HG03064 (cell line): ENCODE results near the gene SOX14.

Source experiments
- ATAC-seq: cut with Tn5 transposase; IDR thresholded peaks from one replicate; pipeline ENCODE4 v1.9.1; 2021; ENCODE audit warnings: low read depth; ENCODE audit not compliant: unreplicated experiment

SOX14 gene

DNA sequence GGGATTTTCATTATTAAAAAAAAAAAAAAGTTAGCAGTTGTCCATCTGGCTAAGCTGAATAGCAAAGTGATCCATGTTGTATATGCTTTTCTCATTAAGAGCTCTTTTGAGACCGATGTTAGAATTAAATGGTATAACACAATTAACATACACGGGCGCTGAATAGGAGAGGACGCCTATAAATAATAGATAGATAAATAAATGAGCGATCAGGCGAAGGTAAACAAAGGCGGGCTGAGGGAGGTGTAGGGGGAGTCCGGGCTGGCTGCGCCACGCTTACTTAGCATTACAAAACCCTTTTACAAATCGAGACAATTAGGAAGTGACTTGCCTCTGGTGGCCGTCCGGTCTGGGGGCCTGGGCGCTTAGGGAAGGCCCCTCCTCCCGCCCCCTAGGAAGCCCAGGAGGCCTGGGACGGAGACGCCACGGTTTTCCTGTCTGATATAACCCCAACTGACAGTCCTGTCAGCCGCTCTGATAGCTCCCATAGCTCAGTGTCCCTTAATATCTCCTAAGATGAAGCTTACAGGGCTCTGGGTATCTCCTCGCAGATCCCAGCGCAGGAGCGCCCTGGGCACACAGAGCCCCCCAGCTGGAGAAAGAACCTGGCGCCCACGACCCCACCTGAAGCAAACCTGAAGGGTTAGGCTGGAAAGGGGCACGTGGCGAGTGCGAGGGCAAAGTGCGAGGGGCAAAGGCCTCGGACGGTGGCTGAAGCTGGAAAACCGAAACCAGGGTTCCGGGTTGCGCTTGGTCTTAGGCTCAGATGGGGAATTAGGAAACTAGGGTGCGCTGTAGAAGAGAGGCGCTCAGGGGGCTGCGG lies 3.6 kb downstream of the SOX14 start:
- no peak for ATAC-seq

DNA sequence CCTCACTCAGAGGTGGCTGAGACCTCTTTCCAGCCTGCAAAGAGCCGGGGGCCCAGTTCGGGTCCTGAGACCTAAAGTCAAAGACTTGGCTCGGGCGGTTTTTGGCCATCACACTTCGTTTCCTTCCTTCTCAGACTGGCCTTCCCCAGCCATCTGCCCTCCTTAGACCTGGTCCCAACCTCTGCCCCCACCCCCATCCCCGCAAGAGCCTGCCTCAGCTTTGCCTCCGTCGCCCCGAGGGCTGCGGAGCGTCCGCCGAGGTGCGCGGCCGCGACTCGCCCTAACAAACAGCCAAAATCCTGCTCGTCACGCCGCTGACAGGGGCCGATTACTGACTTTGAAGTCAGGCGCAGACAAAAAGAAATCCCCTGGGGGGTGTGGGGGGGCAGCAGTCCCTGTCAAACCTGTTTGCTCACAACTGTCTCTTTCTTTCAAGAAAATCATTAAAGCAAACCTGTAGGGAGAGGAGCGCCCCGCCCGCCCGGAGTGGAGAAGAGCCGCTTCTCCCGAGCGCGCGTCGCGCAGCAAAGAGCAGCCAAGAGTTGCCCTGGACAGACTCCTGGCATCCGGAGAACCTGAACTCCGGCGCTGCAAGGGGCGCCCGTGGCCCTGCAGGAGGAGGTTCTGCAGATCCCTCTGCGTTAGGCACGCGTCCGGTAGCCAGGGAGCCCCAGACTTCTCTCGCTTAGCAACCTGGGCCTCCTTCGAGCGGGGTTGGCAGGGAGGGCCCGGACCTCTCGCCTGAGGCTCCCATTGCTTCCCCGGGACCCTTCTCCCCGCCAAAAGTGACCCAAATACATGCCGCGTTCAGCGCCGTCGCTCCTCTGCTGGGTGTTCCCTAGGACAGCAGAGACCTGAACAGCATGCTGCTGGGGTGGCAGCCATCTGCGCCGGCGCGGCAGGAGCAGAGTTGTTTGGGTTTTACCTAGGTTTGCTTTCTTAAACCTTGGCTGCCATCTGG lies 4.5 kb downstream of the SOX14 start:
- ATAC-seq: no peak

DNA sequence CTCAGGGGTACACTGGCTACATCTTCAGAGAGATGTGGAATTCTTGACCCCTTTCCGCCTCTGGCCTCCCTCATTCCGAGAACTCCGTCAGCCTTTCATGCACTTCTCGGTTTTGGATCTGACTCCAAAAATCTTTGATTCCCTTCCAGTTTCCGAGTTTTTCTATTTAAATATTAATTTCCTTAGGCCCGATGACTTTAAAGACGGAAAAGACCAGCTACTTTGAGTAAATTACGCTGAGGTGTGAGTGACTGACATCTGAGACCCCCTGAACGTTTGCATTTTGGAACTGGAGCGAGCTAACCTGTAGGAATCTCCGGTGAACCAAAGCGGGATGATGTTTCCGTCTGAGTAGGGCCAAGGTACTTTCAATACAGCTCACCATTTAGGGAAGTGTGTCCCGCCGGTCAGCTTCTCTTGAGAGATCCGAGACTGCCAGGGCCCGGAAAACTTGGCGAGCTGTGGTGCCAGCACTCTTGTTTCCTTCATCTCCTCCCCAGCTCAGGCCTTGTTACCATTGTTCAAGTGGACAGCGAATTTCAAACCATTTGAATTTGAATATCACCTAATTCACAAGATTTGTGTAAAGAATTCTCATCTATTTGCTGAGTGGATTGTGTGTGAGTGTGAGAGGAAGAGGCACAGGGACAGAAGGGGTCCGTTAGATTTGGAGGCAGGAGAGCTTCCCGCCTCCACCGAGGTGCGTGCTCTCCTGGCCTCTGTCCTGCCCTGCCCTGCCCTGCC lies 5.4 kb downstream of the SOX14 start:
- no peak for ATAC-seq

DNA sequence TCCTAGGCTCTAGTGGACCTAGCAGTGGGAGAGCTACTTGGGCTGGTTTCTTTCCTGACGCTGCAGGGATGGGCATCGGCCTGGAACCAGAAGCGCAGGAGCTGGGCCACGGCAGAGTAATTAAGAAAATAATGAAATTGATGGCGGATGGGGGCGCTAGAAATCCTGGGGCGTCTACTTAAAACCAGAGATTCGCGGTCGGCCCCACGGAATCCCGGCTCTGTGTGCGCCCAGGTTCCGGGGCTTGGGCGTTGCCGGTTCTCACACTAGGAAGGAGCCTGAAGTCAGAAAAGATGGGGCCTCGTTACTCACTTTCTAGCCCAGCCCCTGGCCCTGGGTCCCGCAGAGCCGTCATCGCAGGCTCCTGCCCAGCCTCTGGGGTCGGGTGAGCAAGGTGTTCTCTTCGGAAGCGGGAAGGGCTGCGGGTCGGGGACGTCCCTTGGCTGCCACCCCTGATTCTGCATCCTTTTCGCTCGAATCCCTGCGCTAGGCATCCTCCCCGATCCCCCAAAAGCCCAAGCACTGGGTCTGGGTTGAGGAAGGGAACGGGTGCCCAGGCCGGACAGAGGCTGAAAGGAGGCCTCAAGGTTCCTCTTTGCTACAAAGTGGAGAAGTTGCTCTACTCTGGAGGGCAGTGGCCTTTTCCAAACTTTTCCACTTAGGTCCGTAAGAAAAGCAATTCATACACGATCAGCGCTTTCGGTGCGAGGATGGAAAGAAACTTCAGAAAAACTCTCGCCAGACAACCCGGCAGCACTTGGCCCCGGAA lies 6.1 kb downstream of the SOX14 start:
- no peak for ATAC-seq

DNA sequence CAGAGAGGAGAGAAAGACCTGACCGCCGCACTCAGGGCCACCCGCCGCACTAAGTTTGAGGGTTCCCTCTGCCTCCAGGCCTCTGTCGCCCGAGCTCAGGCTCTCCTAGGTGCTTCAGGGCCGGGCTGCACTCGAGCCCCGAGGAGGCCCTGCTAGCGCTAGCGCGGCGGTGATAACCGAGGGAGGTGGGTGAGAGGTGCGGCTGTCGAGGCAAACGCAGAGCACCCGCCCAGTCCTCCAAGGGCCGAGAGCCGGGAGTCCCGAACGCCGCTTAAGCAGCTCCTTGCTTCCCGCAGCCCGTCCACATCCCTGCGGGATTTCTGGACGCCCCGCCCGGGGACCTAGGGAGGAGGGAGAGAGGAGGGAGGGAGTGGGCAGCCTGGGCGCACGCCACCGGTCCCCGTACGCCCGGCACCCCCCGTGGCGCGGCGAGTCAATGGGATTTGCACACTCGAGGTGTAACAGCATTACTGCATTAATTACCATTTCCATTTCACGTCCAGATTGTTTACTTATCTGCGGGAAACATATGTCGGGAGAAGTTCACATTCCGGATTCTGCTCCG lies 6.8 kb downstream of the SOX14 start:
- ATAC-seq: no peak

DNA sequence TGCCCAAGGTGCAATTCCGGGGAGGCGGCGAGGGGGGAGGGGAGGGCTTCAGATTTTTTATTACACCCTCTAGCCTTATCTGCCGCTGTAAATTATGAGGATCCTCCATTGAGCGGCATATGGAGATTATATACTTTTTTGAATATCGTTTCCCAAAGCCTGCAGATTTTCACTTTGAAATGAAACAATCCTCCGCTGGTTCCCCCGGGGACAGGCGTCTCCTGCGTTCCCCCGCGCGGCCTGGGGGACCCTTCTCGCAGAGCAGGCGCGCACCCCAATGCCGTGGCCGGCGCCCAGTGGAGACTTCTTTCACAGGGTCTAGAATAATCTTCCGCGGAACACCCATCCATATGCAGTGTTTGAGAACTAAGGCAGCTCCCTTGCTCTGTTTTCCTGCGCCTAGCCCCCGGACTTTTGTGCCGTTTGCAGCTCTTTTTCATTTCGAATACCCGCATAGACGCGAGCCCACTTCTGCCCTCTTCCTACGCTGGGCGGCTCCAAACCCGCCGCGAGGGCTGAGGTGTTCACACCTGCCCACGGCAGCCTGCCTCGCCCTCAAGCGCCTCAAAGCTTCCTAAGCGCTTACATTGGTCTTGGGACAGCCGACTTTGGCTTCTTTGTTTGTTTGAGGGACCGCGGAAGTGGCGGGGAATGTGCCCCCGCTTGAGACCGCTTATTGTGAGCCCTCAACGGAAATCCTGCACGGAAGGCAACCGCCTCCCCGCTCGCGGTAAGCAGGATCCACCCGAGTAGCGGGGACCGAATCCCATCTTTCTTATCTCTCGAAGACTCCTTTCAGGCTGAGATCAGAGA lies 7.5 kb downstream of the SOX14 start:
- no peak for ATAC-seq

DNA sequence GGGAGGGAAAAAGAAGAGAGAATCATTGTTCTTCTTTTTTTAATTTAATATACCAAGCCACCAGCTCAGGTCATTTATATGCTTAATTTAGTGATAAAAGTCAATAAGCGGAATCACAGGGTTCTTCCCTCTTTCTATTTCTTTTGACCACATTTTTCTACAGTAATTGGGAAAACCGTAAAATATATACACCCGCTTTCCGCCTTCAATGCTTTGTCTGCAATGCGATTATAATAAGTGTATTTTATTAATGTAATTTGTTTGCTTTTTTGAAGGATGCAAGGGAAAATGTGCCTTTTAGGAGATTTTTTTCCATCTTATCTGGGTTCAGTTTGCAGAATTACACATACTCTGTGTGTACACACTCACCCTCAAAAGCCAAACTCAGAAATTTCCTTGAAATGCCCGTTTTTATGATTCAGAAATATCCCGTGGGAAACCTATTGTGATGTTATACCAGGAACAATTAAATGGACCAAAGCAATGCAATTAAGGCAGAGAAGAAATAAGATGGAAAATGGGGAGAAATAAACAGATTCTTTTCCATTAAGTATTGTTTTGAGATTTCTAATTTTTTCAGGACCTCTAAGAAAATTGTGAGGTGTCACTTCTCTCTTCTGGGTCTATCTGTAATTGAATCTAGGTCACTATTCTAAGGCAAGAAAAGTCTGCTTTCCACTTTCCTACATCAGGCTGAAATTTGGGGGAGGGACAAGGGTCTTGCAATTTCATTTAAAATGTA lies 8.3 kb downstream of the SOX14 start:
- ATAC-seq: no peak

DNA sequence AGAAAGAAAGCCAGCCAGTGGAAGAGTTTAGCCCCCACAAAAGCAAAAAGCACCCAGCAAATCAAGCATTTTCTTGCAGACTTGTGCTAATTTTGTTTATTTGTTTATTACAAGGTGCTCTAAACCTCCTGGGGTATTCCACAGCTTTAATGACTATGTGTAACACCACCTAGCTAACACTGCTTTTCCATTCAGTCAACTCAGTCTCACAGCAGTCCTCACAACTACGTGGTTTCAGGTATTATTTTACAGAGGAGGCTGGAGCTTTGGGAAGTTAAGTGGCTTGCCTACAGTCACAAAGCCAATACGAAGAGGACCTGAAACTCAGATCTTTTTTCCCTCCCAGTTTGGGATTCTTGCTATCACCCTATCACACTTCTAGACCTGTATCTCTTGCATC lies 14.8 kb downstream of the SOX14 start:
- ATAC-seq: no peak

DNA sequence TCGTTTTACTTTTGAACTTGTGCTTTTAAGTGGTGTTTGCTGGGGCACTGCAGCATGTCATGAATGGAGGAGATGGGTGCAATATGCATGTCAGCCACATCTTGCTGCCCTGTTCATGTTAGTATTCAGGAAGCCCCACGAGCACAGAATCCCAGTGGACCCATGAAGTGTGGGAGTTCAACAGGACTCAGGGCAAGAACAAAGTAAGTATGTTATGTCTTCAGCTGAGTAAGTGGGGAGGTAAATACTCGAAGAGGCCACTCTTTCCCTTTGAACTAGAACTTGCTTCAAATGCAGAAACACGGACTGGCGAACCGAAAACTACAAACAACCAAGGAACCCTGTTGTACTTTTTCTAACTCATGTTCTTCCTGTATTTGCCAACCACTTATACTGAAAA lies 23.4 kb downstream of the SOX14 start:
- ATAC-seq: no peak

DNA sequence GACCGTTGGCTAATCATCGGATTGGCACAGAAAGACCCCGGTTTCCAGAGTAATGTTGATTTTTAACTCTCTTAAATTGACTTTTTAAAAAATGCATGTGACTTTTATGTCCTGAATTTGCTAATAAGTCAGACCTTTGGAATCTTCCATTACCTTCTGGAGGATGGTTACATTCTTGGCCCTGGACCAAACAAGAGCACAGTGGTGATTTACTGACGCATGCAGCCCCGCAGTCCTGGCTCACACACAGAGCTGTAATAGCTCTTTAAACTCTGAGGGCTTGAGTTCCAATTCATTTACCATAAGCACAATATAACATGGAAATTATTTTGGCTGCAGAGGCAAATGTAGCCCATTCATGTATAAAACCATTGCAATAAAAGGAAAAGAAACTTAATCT lies 25.1 kb downstream of the SOX14 start:
- ATAC-seq: no peak

DNA sequence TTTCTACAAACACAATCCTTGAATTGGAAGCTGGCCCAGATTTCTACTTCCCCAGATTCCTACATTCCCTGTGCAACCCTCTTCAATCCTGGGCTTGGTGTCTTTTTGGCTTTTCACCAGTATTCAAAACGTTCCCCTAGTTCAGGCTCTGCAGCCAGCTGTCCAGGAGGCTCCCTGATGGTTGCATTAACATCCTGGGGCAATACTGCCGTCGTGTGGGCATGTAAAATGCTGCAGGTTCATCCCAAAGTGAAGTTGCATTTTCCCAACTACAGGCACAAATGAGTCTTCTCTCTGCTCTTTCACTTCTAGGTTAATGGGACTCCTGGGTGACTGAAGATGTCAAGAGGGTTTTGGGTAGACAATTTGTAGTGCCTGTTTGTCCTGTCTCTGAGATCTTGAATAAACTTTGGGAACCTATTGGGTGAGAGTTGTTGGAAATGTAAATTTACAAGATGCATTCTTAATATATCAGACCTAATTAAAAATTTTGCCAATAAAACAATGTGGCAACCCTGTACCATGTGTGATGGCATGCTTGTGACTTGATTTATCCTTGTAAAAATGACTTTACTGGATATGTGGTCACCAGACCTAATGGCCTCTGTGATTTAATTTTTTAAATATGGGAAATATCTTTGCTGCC lies 28.6 kb downstream of the SOX14 start:
- no peak for ATAC-seq

DNA sequence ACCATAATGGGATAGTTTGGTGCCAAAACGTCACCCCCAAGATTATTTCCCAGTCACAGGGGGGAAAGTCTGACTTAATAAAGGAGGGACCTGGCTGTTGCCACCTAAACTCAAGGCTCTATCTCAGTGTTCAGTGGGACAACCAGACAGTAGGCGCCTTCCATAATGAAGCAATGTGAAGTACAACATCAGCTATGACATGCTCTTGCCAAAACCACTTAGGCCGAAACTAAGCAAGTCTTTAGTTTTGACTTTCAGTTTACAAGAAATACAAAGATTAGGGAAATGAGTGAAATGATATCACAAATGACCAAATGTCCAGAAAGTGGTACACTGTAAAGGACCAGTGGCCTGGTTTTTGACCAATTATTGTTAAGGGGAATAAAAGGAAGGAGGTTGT lies 32.9 kb downstream of the SOX14 start:
- no peak for ATAC-seq

DNA sequence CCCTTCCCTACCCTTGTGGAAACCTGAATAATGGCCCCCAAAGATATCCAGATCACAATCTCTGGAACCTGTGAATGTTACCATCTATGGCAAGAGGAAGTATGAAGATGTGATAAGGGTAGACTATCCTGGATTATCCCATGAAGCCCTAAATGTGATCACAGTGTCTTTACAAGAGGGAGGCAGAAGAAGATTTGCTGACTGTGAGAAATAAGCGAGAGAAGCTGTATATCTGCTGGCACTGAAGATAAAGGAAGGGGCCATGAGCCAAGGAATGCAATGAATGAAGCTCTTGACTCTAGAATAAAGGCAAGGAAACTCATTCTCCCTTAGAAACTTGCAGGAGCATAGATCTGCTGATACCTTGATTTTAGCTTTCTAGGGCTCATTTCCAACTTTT lies 39.1 kb downstream of the SOX14 start:
- no peak for ATAC-seq

DNA sequence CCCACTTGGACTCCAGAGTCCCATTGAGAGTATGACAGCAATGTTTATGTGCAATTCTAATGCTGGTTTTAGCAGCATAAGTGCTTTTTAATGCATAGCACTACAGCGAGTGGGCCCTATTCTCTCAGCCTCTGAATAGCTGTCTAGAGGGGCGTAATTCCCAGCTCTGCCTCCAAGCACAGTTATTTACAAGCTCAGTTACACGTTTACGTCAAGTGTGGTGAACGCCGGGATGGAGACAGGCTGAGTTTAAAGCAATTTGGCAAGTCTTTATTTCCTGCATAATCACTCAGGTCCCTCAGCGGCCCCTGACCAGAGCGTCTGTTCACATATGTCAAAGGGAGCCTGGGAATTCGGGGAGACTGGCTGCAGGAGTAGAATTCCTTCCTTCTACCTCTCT lies 43.9 kb downstream of the SOX14 start:
- no peak for ATAC-seq

DNA sequence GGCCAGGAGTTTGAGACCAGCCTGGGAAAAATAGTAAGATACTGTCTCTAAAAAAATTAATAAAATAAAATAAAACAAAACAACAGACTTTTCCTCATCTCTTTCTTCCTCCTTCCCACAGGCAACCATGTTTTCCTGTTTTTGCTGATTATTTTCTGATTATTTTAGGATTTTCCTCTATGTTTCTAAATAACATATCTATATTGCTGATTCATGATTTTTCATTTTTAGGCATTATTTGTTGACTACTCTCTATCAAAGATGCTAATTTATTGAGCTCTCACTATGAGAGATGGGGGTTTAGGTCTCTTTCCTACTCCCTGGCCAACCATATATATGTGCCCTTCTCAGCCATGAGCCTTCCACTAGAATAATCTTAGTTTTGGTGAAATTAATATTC lies 45.4 kb downstream of the SOX14 start:
- ATAC-seq: no peak

DNA sequence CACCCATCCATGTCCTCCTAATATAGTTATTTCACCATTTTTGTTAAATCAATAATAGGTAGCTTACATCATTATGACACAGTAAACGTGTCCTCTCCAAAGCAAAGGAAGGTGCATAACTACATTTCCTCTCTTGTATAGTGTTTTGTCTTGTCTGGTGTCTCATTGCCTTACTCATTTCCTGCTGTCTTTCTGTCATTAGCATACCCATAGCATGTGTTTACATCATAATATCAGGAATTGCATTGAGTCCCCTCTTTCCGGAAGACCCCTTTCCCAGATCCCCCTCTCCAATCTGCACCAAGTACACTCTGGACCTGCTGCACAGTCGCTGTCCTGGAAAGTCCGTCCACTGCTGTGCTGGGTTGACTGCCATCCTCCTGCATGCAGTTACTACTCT lies 47.9 kb downstream of the SOX14 start:
- ATAC-seq: no peak

DNA sequence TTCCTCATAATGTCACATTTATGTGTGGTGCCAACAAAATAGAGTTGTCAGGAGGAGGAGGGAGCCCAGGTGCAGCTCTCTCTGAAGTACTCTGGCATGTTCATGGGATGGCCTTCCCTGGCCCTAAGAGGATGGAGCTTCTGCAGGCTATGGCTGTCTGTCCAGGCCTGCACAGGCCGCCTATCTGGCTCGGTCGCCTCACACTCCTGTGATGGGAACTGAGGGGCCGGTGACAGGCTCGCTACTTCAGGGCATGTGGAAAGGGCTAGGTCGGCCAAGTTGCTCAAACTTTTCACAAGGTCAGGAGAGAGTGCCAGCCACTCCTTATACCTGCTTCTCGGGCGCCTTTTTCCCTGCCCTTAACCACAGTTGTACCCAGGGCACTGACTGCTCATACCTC lies 51.1 kb downstream of the SOX14 start:
- no peak for ATAC-seq
